ENCODE measurements around the gene GNPAT.
"Not testable (repeated sequence)": the region's sequence is repeated elsewhere in the genome, so short reads cannot be mapped to it uniquely, and the experiment has no call there.

Gene GNPAT

GRCh38 chr1:231240883-231241735, at the start of gene GNPAT:
TSS of gene GNPAT (plus strand) at chr1:231241212. CDS start at chr1:231241379, 167 bp downstream.
- DNase-seq = peak; percentile 94

- no peak for DNase-seq
Observed at GRCh38 chr1:231192620-231193163, 48.3 kb upstream of the GNPAT start.

- no peak for DNase-seq
Observed at GRCh38 chr1:231193710-231194340, 47.2 kb upstream of the GNPAT start.

GRCh38 chr1:231194476-231194842, 46.6 kb upstream of the GNPAT start:
- no peak for DNase-seq

- DNase-seq = no peak
Observed at GRCh38 chr1:231194843-231195516, 46.0 kb upstream of the GNPAT start.

- no peak for DNase-seq
Observed at GRCh38 chr1:231196307-231196706, 44.7 kb upstream of the GNPAT start.

- DNase-seq = no peak
Observed at GRCh38 chr1:231196728-231197127, 44.3 kb upstream of the GNPAT start.

- DNase-seq = no peak
Observed at GRCh38 chr1:231199868-231200267, 41.1 kb upstream of the GNPAT start.

- DNase-seq = no peak
Observed at GRCh38 chr1:231200388-231201031, 40.5 kb upstream of the GNPAT start.

- DNase-seq = no peak
Observed at GRCh38 chr1:231201375-231201978, 39.5 kb upstream of the GNPAT start.

- no peak for DNase-seq
Observed at GRCh38 chr1:231201979-231202633, 38.9 kb upstream of the GNPAT start.

GRCh38 chr1:231203259-231204057, 37.6 kb upstream of the GNPAT start:
- no peak for DNase-seq

- DNase-seq = no peak
Observed at GRCh38 chr1:231206856-231207255, 34.2 kb upstream of the GNPAT start.

- DNase-seq = no peak
Observed at GRCh38 chr1:231207437-231207836, 33.6 kb upstream of the GNPAT start.

GRCh38 chr1:231208980-231209379, 32.0 kb upstream of the GNPAT start:
- DNase-seq = no peak

- no peak for DNase-seq
Observed at GRCh38 chr1:231209531-231209930, 31.5 kb upstream of the GNPAT start.

GRCh38 chr1:231210126-231210525, 30.9 kb upstream of the GNPAT start:
- no peak for DNase-seq

GRCh38 chr1:231211005-231211857, 29.8 kb upstream of the GNPAT start:
- DNase-seq = peak; percentile 93

- DNase-seq = not testable (repeated sequence)
Observed at GRCh38 chr1:231212301-231212700, 28.7 kb upstream of the GNPAT start.

Data from activated CD4-positive, CD25-positive, alpha-beta regulatory T cell treated with anti-CD3 and anti-CD28 coated beads, Interleukin-2, amount 50 U/mL, for 72 hours (primary cell).